Measurements from ENCODE around the gene ABLIM2.

DNA sequence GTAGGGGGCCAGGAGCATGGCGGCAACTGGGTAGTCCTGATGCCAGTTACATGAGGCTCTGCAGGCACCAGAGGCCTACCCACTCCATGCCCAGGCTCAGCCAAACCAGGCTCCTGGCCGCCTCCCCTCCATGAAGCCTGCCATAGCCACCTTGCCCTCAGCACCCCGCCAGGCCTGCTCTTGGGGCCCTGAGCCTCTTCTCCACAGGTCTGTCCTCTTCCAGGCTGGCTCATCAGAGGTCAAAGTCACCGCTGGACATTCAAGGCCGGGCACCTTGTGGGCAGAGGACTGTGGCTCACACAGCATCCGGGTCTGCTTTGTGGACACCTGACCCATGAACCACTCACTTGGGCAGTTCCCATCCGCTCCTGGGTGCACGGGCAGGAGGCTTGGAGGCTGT, 158.9 kb downstream of the ABLIM2 start:
- no peak for TF ChIP-seq POLR2A (IDR thresholded peaks at IDR 0.05; ENCODE audit: insufficient read depth in 1 of 2, low read depth in 2 of 2, low read length in 2 of 2)
- TF ChIP-seq, protein P1, sequence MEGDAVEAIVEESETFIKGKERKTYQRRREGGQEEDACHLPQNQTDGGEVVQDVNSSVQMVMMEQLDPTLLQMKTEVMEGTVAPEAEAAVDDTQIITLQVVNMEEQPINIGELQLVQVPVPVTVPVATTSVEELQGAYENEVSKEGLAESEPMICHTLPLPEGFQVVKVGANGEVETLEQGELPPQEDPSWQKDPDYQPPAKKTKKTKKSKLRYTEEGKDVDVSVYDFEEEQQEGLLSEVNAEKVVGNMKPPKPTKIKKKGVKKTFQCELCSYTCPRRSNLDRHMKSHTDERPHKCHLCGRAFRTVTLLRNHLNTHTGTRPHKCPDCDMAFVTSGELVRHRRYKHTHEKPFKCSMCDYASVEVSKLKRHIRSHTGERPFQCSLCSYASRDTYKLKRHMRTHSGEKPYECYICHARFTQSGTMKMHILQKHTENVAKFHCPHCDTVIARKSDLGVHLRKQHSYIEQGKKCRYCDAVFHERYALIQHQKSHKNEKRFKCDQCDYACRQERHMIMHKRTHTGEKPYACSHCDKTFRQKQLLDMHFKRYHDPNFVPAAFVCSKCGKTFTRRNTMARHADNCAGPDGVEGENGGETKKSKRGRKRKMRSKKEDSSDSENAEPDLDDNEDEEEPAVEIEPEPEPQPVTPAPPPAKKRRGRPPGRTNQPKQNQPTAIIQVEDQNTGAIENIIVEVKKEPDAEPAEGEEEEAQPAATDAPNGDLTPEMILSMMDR (CRISPR knock-in tag; IDR thresholded peaks at IDR 0.05) = no peak

All from HepG2 (cell line).